Fibroblast of skin of right biceps (primary cell): ENCODE measurements around the gene CYSRT1.
"Not testable (repeated sequence)": the region's sequence is repeated elsewhere in the genome, so short reads cannot be mapped to it uniquely, and the experiment has no call there.

Experiments used
- DNase-seq: peaks from one replicate; pipeline ENCODE4 v3.0.0-alpha.2; 2013

The CYSRT1 gene

GRCh38 chr9:137227853-137228505 is 3.0 kb downstream of the CYSRT1 start:
- DNase-seq = no peak

- no peak for DNase-seq
Observed at GRCh38 chr9:137228506-137228967, 3.6 kb downstream of the CYSRT1 start.

DNA sequence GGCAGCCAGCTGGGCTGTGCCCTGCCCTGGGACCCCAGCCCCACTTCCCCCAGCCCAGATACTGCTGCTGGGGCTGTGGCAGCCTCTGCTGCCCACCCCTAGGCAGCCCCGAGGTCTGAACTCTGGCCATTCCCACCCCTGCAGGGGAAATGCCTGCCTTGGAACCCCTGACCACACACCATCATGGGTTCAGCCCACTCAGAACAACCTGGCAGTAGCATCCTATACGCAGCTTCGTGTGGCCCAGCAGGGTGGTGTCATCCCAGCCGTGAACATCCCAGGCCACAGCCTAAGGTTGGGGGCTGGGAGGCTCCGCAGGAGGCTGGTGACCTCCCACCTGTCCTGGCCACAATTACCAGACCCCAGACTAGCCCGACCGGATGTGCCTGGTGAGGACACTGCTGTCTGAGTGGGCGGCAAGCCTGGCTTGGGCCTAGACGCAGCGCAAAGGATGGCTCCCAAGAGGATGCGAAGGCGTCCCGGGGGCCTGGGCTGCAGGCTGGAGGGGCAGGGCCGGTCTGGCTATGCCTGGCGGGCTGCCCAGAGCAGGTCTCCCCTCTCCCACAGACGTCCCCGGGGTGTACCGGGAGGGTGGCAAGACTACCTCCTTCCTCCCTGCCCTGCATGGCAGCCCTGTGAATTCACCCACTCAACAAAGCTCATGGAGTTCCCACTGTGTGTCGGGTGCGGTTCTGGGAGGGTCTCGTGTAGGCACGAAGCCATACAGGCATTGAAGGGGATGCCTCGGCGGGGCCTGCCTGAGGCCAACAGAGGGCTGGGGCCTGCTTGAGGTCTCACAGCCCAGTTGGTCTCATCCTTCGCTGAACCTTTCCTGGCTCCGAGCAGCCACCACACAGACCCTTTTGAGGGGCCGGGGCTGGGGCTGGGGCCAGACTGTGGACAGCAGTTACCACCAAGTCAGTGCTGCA is 4.3 kb downstream of the CYSRT1 start:
- no peak for DNase-seq

GRCh38 chr9:137229903-137230704 is 5.1 kb downstream of the CYSRT1 start:
- no peak for DNase-seq

DNA sequence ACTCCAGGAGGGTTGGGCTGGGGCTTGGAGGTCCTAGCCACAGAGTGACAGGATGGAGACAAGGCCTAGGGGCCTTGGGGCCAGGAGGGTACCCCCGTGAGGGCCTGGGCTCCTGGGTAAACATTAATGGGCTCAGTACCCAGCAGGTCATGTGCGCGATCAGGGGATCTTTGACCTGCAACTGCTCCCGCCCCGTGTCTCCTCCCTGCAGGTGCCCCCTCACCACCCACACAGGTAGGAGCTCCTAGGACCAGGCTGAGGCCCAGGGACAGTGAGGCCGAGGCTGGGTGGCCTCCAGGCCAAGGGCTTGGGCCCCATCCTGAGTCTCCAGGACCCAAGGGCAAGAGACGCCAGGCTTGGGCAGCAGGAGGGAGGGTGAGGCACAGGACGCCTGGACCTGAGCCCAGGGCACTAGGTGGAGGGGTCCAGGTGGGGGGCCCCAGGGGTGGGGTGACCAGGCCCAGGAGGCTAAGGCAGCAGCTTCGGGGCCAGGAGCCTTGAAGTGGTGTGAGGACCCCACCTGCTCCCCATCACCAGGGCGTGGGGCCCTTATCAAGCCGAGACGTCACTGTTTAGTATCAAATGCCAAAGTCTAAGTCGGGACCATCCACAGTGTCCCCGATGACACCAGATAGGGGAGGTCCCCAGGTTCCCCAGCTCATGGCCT is 5.9 kb downstream of the CYSRT1 start, which contains the start of gene SLC34A3:
SLC34A3 (plus strand) TSS at position 197 of the 667 bp plus-strand sequence. CDS start 802 bp downstream, outside the sequence.
- DNase-seq = no peak

GRCh38 chr9:137231372-137232039 is 6.5 kb downstream of the CYSRT1 start:
- no peak for DNase-seq

GRCh38 chr9:137232101-137232500 is 7.1 kb downstream of the CYSRT1 start:
- no peak for DNase-seq

- DNase-seq = no peak
Observed at GRCh38 chr9:137232510-137232909, 7.5 kb downstream of the CYSRT1 start.

- no peak for DNase-seq
Observed at GRCh38 chr9:137233143-137233980, 8.4 kb downstream of the CYSRT1 start.

- no peak for DNase-seq
Observed at GRCh38 chr9:137234055-137234697, 9.2 kb downstream of the CYSRT1 start.

- no peak for DNase-seq
Observed at GRCh38 chr9:137234758-137235423, 9.9 kb downstream of the CYSRT1 start.

- no peak for DNase-seq
Observed at GRCh38 chr9:137235424-137236237, 10.7 kb downstream of the CYSRT1 start.

DNA sequence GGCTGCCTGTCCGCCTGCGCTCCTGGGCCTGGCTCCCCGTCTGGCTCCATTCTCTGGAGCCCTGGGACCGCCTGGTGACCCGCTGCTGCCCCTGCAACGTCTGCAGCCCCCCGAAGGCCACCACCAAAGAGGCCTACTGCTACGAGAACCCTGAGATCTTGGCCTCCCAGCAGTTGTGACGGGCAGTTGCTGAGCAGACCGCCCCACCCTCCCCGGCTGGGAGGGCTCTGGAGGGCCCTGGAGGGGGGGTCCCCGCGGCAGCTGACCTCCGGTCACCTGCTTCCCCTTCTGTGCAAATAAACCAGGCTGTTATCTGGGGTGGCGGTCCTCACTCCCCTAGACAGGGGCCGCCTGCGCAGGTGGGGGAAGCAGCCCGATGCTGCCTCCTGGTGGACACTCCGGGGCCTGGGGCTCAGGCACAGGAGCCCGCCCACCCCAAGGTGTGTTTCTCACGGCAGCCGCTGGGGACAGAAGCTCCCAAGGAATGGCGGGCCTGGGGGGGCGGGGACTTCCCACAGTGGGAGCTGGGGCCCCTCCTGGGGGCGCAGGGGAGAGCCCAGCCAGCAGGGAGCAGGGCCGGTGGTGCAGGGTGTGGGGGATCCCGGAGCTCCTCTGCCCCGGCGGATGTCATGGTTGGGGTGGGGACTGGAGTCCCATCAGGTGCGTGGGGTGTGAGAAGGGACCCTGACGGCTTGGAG is 11.4 kb downstream of the CYSRT1 start:
- DNase-seq = peak; percentile 77

GRCh38 chr9:137236936-137237421 is 12.0 kb downstream of the CYSRT1 start:
- DNase-seq = no peak

- DNase-seq = no peak
Observed at GRCh38 chr9:137237759-137238726, 13.1 kb downstream of the CYSRT1 start.

DNA sequence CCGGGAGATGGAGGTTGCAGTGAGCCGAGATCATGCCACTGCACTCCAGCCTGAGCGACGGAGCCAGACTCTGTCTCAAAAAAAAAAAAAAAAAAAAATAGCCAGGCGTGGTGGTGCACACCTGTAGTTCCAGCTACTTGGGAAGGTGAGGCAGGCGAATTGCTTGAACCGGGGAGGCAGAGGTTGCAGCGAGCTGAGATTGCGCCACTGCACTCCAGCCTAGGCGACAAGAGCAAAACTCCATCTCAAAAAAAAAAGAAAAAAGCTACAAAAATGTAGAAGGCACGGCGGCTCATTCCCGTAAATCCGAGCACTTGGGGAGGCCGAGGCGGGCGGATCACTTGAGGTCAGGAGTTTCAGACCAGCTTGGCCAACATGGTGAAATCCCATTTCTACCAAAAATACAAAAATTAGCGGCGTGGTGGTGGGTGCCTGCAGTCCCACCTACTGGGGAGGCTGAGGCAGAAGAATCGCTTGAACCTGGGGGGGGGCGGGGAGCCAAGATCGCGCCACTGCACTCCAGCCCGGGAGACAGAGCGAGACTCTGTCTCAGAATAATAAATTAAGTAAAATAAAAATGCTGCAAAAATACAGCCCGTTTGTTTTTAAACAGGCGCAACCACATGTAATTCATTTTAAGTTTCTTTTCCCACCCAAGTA is 14.7 kb downstream of the CYSRT1 start:
- DNase-seq = not testable (repeated sequence)
